GM18861 (cell line): ENCODE results near the gene MCM6.

Experiments used
- ATAC-seq: cut with Tn5 transposase; IDR thresholded peaks from one replicate; pipeline ENCODE4 v1.9.1; 2021; ENCODE audit not compliant: unreplicated experiment

Gene MCM6

GRCh38 chr2:135791418-135792190, 84.6 kb downstream of the MCM6 start:
- no peak for ATAC-seq

- ATAC-seq: no peak
Observed at GRCh38 chr2:135790423-135790822, 85.8 kb downstream of the MCM6 start.
